Fibroblast of skin of back (primary cell): Measurements from ENCODE around the gene TMEM151A.
"Not testable (repeated sequence)": the region's sequence is repeated elsewhere in the genome, so short reads cannot be mapped to it uniquely, and the experiment has no call there.

ENCODE experiments used
- DNase-seq: peaks from one replicate; pipeline ENCODE4 v3.0.0-alpha.2; 2013

TMEM151A gene

DNA sequence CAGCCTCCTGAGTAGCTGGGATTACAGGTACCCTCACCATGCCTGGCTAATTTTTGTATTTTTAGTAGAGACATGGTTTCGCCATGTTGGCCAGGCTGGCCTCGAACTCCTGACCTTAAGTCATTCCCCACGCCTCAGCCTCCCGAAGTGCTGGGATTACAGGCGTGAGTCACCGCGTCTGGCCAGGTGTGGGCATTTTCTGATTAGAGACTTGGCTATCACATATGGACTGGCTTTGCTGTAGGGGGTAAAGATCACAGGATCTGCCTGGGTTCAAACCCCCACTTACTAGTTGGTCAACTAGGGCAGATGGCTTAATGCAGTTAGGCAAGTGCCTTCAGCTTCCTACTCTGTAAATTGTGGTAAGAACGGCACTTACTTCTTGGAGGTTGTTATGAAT, 18.6 kb downstream of the TMEM151A start:
- no peak for DNase-seq

DNA sequence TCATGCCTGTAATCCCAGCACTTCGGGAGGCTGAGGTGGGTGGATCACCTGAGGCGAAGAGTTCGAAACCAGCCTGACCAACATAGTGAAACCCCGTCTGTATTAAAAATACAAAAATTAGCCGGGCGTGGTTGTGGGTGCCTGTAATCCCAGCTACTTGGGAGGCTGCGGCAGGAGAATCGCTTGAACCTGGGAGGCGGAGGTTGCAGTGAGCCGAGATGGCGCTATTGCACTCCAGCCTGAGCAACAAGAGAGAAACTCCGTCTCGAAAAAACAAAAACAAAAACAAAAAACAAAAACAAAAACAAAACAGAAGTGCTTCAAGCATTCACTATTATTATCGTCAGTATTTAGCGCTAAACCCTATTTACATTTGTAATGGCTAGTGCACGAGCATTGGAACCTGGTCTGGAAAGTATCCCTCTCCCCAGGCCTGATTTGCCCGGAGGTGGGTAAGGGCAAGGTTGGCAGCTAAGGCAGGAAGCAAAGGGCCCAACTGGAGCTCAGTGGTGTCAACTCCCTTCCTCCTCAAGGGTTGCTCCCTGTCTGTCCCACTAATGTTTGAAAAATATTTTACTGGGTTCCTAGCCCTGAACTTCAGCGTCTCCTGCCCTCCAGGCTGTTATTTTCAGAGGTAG, 19.2 kb downstream of the TMEM151A start:
- DNase-seq = not testable (repeated sequence)

DNA sequence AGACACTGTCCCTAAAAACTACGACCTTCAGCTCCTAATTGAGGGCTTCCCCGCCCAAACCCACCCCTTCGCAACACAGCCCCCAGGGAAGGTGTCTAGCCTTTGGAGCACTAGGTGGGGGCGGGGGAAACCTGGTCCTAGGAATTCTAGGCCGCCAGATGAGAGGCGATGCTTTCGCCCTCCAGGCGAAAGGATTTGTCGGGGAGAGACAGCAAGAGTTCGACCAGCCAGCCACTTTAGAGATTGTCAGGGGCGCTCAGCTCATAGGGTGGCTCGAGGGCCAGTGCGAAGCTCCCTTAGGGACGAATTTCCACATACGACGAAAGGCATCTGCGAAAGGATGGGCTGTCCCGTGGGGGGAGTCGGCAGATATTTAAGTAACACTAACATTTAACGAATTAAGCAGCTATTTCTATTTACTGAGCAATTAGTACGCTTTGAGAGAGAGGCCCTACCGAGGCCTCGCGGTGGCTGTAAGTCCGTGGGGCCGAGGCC, 19.8 kb downstream of the TMEM151A start:
- no peak for DNase-seq

DNA sequence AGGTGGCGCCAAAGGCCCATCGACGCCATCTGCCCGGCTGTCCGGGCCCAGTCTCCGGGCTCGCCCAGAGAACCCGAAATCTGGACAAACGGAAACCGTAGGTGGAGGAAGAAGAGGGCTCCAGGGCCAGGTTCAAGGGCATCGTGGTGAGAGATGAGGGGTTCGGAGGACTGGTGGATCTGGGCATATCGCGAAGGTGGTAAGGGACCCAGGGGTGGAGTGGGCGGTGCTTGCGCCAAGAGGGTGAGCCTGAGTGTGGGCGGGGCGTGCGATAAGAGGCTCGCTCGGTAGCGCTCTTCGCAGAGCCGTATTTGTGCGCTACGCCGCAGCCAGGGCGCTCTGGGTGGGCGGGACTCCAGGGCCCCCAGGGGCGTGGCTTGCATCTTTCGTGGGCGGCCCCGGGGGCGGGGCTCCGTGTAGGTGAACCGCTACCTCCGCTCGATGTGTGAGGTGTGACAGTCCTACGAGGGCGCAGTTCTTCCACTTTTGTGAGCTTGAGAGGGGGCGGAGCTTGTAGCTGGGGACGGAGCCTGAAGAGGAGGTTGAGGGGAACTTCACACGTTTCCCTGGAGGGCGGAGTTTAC, 20.4 kb downstream of the TMEM151A start:
- DNase-seq = peak; percentile 90

DNA sequence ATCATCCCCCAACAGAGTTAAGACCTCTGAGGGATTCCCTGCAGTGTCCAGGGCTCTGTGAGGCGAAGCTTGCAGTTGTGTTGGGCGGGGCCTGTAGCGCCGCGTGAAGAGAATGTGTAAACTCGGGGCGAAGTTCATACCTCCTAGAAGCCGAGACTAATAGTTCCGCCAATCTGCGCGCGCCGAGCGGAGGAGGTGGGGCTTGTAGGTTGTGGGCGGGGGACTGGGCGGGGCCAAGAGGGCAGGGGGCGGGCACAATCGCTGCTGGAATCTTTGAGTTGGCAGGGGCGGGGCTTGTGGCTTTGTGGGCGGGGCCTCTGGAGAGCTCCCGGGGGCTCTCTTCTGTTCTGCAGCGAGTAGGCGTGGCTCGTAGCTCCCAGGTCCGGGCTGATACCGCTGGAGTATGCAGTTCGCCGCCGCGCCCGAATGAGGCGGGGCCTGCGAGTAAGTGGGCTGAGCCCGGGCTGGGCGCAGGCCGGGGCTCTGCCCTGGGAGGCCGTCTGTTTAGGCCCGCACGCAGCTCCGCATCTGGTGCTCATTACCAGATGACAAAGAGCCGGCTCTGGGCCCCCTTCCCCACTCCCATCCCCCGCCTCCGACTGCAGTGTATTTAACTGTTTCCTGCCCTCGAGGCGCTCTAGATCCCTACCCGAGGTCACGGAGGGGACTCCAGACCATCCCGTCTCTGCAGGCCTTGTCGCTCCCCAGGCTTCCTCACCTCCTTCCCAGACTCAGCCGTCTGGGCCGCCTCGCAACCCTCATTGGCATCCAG, 21.0 kb downstream of the TMEM151A start:
- peak; percentile 99 for DNase-seq

DNA sequence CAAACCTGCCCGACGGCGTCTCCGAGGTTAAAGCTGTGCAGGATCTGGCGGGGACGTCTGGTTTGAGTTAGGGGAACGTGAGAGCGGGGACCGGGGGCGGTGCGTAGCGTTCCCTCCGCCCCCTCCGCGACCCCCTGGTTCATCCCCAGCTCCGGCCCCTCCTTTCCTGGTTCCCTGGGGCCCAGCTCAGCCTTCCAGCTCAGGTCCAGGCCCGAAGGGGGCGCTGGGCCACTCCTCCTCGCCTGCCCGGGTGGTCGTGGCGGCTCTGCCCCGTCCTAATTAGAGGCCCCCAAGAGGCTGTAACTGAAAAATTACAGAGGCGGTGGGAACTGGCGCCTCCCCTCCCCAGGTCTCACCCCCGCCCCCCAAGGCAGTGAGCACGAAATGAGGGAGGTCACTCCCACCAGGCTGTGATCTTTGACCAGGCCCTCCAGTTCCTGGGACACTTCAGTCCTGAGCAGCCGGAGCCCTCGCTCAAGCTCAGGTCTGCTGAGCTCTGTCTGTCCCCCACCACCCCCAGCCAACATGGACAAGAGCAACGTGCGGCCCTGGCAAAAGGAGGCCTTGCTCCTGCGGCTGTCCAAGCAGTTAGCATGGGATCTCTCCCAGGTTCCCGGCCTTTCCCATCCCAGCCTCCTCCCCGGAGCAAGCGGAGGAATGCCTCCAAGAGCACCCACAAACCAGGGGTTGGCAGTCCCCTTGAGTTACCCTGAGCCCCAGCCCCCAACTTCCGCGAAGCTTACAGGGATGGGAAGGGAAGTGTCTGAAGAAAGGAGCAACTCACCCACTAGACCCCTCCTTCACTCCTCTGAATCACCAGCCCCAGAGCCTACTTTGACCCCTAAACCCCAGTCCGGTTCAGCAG, 21.9 kb downstream of the TMEM151A start:
- peak; percentile 50 for DNase-seq

DNA sequence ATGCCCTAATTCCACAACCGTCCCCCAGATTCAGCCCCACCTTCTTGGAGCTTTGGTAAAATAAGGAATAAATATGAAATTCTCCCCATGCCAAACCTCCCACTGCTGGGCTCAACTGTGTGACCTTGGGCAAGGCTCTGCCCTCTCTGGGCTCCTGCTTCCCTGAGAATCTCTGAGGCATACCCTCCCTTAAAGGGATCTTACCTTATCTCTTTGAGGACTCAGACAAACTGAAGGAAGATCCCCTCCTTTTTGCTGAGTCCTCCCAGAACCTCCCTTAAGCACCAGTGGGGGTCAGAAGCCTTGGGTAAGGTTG, 22.4 kb downstream of the TMEM151A start:
- no peak for DNase-seq

DNA sequence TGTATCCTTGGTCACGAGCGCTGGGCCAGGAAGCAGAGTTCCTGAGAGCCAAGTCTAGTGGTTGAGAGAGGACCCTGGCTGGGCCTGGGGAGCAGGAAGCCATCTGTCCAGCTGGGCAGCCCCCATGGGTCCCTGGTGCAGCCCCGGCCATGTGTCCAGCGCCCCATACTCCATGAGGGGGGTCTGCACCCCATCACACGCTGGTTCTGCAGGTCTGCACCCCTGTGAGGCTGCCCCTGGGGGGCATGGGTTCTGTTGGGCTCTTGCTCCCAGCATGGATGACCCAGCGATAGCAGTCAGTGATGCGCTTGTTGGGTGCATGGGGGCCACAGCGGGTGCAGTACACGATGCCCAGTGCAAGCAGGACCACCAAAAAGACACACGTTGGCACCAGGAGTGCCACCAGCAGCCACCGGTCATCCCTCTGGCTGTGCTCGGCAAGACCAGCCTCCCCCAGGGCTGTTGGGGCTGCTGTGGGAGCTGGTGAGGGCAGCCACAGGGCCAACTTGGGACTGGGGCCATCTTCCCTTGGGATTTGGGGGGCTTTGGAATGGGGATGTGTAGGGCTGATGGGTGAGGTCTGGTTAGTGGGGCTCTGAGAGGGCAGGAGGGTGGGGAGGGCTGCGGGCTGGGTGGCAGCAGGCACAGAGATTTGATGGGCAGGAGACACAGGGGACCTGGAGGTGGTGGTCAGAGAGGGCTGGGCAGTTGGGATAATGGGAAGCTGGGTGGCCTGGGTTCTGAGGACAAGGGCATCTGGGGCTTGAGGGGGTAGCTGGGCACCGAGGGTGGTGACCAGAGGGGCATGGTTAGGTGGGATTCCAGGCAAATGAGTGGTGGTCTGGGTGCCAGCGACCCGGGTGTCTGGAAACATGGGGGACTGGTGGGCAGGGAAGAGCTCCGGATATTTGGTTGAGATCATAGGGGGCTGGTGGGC, 23.1 kb downstream of the TMEM151A start:
- no peak for DNase-seq

DNA sequence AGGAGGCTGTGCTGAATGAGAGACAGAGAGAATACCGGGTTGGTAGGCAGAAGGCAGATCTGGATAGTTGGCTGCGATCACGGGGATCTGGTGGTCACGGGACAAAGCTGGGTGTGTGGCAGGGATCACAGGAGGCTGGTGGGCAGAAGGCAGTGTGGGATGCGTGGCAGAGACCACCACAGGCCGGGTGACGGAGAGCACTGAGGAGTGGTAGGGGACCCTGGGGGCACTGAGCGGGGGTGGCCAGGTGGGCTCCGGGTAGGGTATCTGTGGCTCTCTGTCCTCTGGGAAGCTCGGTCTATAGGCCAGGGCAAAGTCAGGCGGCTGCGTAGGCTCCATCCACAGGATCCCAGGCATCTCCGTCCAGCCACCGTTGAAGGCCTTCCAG, 23.8 kb downstream of the TMEM151A start:
- DNase-seq = no peak

DNA sequence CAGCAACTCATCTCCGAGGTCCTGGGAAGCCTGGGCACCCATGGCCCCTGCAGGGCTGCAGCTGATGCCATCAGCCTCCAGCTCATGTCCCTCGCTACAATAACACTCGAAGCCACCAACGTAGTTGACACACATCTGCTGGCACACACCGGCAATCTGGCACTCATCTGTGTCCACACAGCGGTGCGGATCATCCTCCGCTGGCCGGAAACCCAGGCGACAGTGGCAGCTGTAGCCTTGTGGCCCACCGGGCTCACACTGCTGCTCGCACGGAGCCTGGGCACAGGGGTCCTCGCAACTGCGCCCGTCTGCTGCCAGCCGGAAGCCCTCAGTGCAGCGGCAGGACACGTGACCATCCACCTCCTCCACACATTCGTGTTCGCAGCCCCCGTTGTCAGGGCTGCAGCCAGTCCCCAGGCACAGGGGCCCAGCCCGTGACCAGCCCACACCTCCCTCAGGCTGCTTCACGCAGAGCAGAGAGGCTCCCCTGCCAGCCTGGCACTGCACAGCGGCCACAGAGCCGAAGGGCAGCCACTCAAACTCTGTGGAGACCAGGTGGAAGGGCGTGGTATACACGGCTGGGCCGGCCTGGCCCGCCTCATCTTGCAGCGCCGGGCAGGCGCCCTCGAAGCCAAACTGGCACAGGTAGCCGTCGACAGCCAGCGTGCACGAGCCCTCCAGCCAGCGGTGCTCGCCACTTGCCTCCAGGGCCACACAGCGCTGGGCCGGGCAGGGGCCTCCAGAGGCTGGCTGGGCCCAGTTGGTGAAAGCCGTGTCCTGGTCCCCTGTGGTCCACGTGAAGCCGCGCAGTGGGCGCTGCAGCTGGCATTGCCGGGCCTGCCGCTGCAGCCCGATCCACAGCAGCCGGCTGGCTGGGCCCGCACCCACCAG, 24.5 kb downstream of the TMEM151A start:
- peak; percentile 32 for DNase-seq

DNA sequence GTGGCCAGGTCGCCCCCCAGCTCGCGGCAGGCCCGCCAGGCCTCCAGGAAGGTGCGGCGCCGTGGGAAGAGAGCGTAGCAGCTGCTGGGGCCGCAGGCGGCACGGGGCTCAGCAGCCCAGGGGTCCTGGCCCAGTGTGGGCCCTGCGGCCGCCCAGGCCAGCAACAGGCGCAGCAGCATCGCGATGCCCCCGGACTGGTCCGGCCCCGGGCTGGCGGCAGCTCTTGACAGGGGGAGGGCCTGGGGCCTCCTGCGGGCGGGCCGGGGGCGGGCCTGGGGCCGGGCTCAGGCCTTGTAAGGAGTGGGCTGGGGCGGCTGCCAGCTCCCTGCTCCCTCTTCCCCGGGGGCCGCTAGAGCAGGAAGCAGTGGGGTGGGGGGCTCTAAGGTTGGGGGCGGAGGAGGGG, 25.2 kb downstream of the TMEM151A start, which contains the start of gene CD248:
Gene CD248 (minus strand): TSS at position 196 of the 403 bp plus-strand sequence. CDS start 17 bp downstream, at position 179.
- DNase-seq = peak; percentile 92

DNA sequence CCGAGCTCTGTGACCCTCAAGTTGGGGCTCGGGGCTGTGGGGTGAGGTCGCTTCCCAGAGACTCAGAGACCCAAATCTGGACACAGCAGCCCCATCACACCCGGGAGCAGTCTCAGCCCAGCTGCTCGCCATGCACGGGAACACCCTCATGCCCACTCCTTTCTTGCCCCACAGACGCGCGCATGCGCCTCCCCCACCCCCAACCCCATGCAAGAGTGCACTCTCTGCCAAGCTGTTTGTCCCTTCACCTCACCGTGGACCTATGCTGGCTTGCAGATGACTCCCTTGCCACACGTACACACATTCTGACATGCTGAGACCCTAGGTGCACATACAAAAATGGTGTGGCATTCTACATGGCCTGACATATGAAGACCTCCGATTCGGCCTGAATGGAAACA, 25.6 kb downstream of the TMEM151A start:
- peak; percentile 82 for DNase-seq

DNA sequence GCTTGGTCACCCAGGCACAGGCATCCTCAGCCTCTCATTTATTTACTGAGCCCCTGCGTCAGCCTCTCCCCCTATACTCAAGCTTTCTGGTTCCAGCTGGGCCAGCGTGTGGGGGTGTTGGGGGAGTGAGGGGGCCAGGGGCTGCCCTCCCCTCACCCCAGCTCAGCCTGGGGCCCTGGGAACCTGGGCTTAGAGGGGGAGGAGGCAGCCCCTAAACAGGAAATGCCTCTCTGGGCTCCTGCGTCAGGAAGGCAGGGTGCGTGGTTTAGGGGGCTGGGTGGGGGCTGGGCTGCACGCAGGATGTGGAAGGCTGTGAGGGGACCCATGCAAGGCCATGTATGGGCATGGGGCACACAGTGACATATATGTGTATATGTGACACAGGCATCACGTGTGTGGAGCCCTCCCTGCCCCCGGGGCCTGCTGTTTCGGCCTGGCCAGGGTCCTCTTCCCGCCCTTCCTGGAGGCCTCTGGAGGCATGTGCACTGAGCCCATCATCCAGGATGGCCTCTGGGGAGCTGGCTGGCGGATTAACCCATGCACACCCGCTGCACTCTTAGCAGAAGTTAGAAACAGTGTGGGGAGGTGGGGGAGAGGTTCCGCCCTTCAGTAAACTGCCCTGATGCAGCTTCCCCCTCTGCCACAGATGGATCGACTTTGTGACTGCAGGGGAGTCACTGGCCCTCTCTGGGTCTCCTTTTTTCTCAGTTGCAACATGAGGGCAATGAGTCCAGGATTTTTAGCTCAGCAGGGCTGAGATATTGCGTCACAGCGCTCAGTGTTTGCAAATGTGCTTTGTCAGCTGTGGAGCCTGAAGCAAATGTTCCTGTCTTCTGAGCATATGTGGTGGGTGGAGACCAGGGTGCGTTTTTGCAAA, 26.3 kb downstream of the TMEM151A start:
- peak; percentile 78 for DNase-seq

DNA sequence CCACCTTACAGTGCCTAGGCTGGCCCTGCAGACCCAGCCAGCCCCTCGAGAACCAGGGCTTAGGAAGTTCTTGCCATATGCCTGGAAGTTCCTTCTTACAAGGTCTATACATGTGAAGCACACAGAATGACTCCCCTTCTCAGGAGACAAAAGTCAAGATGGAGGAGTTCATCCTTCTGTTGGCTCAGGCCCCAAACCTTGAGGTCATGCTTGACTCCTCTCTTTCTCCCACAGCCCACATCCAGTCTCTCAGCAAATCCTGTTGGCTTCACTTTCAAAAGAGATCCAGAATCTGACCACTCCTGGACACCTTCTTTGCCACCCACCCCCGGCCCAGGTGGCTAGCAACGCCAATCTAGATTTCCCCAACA, 26.9 kb downstream of the TMEM151A start:
- DNase-seq = no peak

DNA sequence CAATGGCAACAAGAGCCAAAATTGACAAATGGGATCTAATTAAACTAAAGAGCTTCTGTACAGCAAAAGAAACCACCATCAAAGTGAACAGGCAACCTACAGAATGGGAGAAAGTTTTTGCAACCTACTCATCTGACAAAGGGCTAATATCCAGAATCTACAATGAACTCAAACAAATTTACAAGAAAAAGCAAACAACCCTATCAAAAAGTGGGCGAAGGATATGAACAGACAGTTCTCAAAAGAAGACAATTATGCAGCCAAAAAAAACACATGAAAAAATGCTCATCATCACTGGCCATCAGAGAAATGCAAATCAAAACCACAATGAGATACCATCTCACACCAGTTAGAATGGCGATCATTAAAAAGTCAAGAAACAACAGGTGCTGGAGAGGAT, 28.6 kb downstream of the TMEM151A start:
- DNase-seq = not testable (repeated sequence)

DNA sequence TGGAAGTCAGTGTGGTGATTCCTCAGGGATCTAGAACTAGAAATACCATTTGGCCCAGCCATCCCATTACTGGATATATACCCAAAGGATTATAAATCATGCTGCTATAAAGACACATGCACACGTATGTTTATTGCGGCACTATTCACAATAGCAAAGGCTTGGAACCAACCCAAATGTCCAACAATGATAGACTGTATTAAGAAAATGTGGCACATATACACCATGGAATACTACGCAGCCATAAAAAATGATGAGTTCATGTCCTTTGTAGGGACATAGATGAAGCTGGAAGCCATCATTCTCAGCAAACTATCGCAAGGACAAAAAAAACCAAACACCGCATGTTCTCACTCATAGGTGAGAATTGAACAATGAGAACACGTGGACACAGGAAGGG, 29.1 kb downstream of the TMEM151A start:
- not testable (repeated sequence) for DNase-seq

DNA sequence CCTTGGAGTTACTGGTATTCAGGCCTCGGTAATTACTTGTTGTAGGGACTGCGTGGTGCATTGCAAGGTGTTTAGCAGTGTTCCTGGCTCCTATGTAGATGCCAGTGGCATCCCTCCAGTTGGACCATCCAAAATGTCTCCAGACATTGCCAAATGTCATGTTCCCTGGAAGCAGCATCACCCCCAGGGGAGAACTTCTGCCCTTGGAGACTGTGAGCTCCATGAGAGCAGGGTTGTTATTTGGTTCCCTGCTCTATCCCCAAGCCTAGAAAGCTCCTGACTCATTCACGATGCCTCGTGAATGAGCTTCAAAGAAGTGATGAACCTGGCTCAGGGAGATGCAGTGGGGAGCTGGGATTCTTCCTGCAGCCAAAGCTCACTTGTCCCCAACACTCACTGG, 29.9 kb downstream of the TMEM151A start:
- DNase-seq = no peak

DNA sequence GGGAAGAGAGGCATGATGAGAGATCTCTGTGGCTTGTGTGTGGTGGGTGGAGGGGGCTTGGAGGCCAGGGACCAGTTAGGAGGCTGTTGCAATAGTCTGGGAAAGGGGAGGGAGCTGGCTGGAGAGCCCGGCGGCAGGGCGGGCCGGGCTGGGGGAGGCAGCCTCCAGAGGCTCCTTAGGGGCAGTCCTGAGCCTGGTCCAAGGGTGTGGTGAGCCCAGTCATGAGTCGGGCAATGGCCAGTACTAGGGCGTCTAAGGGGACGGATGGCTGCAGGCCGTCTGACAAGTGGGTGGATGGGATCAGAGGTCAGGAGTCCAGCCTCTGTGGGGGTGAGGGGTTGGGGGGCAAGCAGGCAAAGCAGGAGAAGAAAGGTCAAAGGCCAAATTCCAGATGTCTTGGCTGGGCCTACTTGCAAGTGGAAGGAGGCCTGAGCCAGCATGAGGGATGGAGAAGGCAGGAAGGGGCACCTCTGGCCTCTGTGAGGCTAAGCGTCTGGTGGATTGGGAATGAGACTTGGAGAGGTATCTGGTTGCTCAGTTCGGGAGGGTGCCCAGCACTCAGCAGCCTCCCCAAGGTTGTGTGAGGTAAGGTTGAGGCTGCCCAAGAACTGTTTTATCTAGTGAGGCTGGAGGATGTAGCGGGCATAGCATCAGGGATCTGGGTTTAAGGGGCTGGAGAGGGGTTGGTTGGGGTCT, 31.2 kb downstream of the TMEM151A start:
- DNase-seq = no peak

DNA sequence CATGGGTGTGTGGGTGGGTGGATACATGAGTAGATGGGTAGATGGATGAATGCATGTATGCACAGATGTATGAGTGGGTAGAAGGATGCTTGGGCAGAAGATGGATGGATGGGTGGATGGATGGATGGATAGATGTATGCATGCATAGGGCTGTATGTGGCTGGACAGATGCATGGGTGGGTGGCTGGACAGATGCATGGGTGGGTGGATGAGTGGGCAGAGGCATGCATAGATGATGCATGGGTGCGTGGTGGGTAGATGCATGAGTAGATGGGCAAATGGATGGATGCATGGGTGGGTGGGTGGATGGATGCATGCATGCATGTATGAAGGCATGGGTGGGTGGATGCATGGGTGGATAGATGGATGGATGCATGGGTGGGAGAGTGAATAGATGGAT, 32.0 kb downstream of the TMEM151A start:
- DNase-seq = no peak
